Keratinocyte (primary cell): Measurements from ENCODE around the gene THOC5. TPM values are rescaled to one million over a fixed set of nuclear protein-coding genes. Genes with fewer than 3 reads are reported as not detected.

Experiments used
- DNase-seq: peaks from one replicate; pipeline ENCODE4 v3.0.0-alpha.2; 2011; ENCODE audit warnings: low read depth, missing footprints, low spot score
- FAIRE-seq: peaks from 2 replicates; lab custom pipeline; 2011; peaks lifted over from hg19 to GRCh38; lab: Jason Lieb, UNC
- H2AFZ ChIP-seq: 2 replicates; pipeline ENCODE4 v1.6.0; 2012; ENCODE audit warnings: low read length, control low read depth, inconsistent platforms; ENCODE audit not compliant: control insufficient read depth
- H3K27ac ChIP-seq: 2 replicates; pipeline ENCODE4 v1.5.1; 2011; ENCODE audit warnings: low read length; ENCODE audit not compliant: control insufficient read depth, insufficient read depth
- H3K27me3 ChIP-seq: 3 replicates; pipeline ENCODE4 v1.6.0; 2011; ENCODE audit warnings: low read length; ENCODE audit not compliant: control insufficient read depth, insufficient read depth; ENCODE audit errors: extremely low read depth
- H3K36me3 ChIP-seq, 2 experiments: 2 replicates in 1 of 2; 3 replicates in 1 of 2; pipeline ENCODE4 v1.5.1; 2011; ENCODE audit warnings: low read length in 2 of 2, mild to moderate bottlenecking in 1 of 2; ENCODE audit not compliant: control insufficient read depth in 2 of 2, insufficient read depth in 2 of 2; ENCODE audit errors: extremely low read depth in 1 of 2
- H3K4me1 ChIP-seq: 3 replicates; pipeline ENCODE4 v1.5.1; 2011; ENCODE audit warnings: low read length; ENCODE audit not compliant: control insufficient read depth, insufficient read depth; ENCODE audit errors: extremely low read depth
- H3K4me2 ChIP-seq: 3 replicates; pipeline ENCODE4 v1.6.0; 2011; ENCODE audit warnings: low read depth, low read length; ENCODE audit not compliant: control insufficient read depth, insufficient read depth; ENCODE audit errors: extremely low read depth
- H3K4me3 ChIP-seq, 3 experiments: fragments of 200-600 bp in 1 of 3; sonication (generic) in 1 of 3; 2 replicates in 2 of 3; 3 replicates in 1 of 3; pipeline ENCODE4 v1.5.1; 2011 to 2016; ENCODE audit warnings: low read length in 3 of 3, mild to moderate bottlenecking in 3 of 3, control low read depth in 2 of 3, inconsistent platforms in 1 of 3, low read depth in 1 of 3, mixed read lengths in 1 of 3, mixed run types in 1 of 3, moderate library complexity in 1 of 3; ENCODE audit not compliant: control insufficient read depth in 2 of 3, insufficient read depth in 2 of 3; ENCODE audit errors: extremely low read depth in 1 of 3
- H3K79me2 ChIP-seq: 2 replicates; pipeline ENCODE4 v1.6.0; 2012; ENCODE audit warnings: low read length; ENCODE audit not compliant: control insufficient read depth, insufficient read depth
- H3K9ac ChIP-seq: 3 replicates; pipeline ENCODE4 v1.6.0; 2011; ENCODE audit warnings: low read length; ENCODE audit not compliant: control insufficient read depth, insufficient read depth; ENCODE audit errors: extremely low read depth
- H3K9me1 ChIP-seq: 3 replicates; pipeline ENCODE4 v1.6.0; 2011; ENCODE audit warnings: low read length; ENCODE audit not compliant: control insufficient read depth, insufficient read depth; ENCODE audit errors: extremely low read depth
- H3K9me3 ChIP-seq: 2 replicates; pipeline ENCODE4 v1.5.1; 2012; ENCODE audit warnings: low read depth, low read length; ENCODE audit not compliant: control insufficient read depth
- H4K20me1 ChIP-seq: 3 replicates; pipeline ENCODE4 v1.6.0; 2011; ENCODE audit warnings: low read length; ENCODE audit not compliant: control insufficient read depth, insufficient read depth; ENCODE audit errors: extremely low read depth
- EZH2 ChIP-seq: IDR thresholded peaks from one replicate; pipeline ENCODE4 v1.6.1; 2012; ENCODE audit warnings: inconsistent platforms, mild to moderate bottlenecking, low read length, moderate library complexity
- dilution Hi-C: fragments of 300-500 bp; cut with MboI; formaldehyde crosslinking; loops from one replicate; pipeline ENCODE4 v1.7.0; 2020; ENCODE audit warnings: low sequenced_read_pairs; ENCODE audit not compliant: extremely low pct_ligation_motif_present
- polyA plus RNA-seq, 5 experiments: library from polyadenylated mRNA; depleted of rRNA in 3 of 5; stranded (reverse) in 3 of 5; stranded (forward) in 1 of 5; unstranded in 1 of 5; fragments of >200 nt; gene quantifications; 1 replicate in 1 of 5; 2 replicates in 3 of 5; 3 replicates in 1 of 5; pipeline versions ENCODE4 v1.2.1 to v1.2.3, GENCODE V29; 2011 to 2012; ENCODE audit warnings: missing spikeins in 2 of 5, low read depth in 1 of 5, low replicate concordance in 1 of 5
- TF ChIP-seq, protein P1 (sequence below), 3 experiments: IDR thresholded peaks in 1 of 3; conservative IDR thresholded peaks in 1 of 3; optimal IDR thresholded peaks in 1 of 3; 2 replicates in 2 of 3; 3 replicates in 1 of 3; pipeline versions ENCODE3 to v1.5.1; 2011; ENCODE audit warnings: low read length in 3 of 3, mild to moderate bottlenecking in 3 of 3, moderate library complexity in 2 of 3, control low read depth in 1 of 3, inconsistent platforms in 1 of 3; ENCODE audit not compliant: insufficient read depth in 2 of 3; ENCODE audit errors: extremely low read depth in 1 of 3

Gene THOC5
- polyA plus RNA-seq, 1 donor (not counting 4 experiments of a cell fraction or from before 2014, with no cell fraction given), result 35.4 TPM

- H4K20me1 ChIP-seq, result peaks cover 2% of the 10 kb centered on the region
- no peaks in the 10 kb centered on the region for H3K4me1 ChIP-seq
- H3K27ac ChIP-seq, result no peak overlapping the region
- TF ChIP-seq, protein P1, sequence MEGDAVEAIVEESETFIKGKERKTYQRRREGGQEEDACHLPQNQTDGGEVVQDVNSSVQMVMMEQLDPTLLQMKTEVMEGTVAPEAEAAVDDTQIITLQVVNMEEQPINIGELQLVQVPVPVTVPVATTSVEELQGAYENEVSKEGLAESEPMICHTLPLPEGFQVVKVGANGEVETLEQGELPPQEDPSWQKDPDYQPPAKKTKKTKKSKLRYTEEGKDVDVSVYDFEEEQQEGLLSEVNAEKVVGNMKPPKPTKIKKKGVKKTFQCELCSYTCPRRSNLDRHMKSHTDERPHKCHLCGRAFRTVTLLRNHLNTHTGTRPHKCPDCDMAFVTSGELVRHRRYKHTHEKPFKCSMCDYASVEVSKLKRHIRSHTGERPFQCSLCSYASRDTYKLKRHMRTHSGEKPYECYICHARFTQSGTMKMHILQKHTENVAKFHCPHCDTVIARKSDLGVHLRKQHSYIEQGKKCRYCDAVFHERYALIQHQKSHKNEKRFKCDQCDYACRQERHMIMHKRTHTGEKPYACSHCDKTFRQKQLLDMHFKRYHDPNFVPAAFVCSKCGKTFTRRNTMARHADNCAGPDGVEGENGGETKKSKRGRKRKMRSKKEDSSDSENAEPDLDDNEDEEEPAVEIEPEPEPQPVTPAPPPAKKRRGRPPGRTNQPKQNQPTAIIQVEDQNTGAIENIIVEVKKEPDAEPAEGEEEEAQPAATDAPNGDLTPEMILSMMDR (optimal IDR thresholded peaks at IDR 0.05 in 1 of 3, IDR thresholded peaks at IDR 0.05 in 1 of 3, conservative IDR thresholded peaks at IDR 0.05 in 1 of 3; ENCODE audit: extremely low read depth in 1 of 3, insufficient read depth in 2 of 3, low read length in 3 of 3), result no peak
- no peak for TF ChIP-seq EZH2
- H3K4me2 ChIP-seq, result no peak overlapping the region
- no peak overlapping the region for H2AFZ ChIP-seq
- peaks cover 31% of the 10 kb centered on the region for H3K27me3 ChIP-seq
- H3K79me2 ChIP-seq, result no peaks in the 10 kb centered on the region
- no peak for DNase-seq
- no peaks in the 10 kb centered on the region for H3K9me3 ChIP-seq
- no peak overlapping the region for H3K9ac ChIP-seq
- H3K9me1 ChIP-seq, result no peaks in the 10 kb centered on the region
- no peak for FAIRE-seq
- dilution Hi-C loops, result no loop called here
- H3K4me3 ChIP-seq, result no peak overlapping the region
- H3K36me3 ChIP-seq, result no peaks in the 10 kb centered on the region
These were observed 68.9 kb downstream of the THOC5 start for GRCh38 chr22:29484642-29485041.

DNA sequence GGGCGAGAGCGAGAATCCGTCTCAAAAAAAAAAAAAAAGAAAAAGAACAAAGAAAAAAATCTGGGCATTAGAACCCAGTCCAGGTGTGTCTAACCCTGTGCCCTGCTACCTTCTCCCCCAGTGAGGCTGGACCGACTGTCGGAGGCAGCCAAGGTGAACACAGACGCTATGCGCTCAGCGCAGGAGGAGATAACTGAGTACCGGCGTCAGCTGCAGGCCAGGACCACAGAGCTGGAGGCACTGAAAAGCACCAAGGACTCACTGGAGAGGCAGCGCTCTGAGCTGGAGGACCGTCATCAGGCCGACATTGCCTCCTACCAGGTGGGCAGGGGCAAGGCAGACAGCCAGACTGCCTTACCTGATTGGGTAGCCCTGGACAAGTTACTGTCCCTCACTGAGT, 70.3 kb downstream of the THOC5 start:
- TF ChIP-seq EZH2, result no peak
- TF ChIP-seq, protein P1 (optimal IDR thresholded peaks at IDR 0.05 in 1 of 3, IDR thresholded peaks at IDR 0.05 in 1 of 3, conservative IDR thresholded peaks at IDR 0.05 in 1 of 3; ENCODE audit: extremely low read depth in 1 of 3, insufficient read depth in 2 of 3, low read length in 3 of 3), result no peak
- peaks cover 45% of the 10 kb centered on the region for H3K27me3 ChIP-seq
- no peak overlapping the region for H3K4me2 ChIP-seq
- H4K20me1 ChIP-seq, result peaks cover 4% of the 10 kb centered on the region
- no peaks in the 10 kb centered on the region for H3K4me1 ChIP-seq
- H3K36me3 ChIP-seq, result no peaks in the 10 kb centered on the region
- no peaks in the 10 kb centered on the region for H3K79me2 ChIP-seq
- H3K9me1 ChIP-seq, result no peaks in the 10 kb centered on the region
- no peak overlapping the region for H2AFZ ChIP-seq
- FAIRE-seq (no peak), DNase-seq (no peak)
- H3K9ac ChIP-seq, result no peak overlapping the region
- dilution Hi-C loops, result no loop called here
- H3K4me3 ChIP-seq, result no peak overlapping the region
- H3K9me3 ChIP-seq, result no peaks in the 10 kb centered on the region
- H3K27ac ChIP-seq, result no peak overlapping the region
